Measurements from ENCODE around the gene ATP5PB.

DNA sequence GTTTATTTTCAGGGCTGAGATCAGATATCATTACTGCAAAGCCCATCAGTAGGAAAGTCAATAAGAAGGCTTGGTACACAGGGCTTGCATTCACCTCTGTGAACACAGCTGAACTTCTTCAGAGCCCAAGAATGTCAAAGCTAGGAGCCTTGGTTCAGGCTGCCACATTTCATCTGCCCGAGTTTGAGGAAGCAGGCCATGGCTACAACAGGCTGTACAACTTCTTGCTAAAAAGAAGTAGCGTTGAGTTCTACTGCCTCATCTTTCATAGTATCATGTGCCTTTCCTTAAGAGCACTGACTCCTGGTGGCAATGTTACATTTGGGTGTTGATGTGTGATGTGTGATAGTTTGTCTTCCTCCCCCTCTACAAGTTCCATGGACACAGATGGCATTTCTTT, 34.6 kb downstream of the ATP5PB start:
- TF ChIP-seq CTCF (IDR thresholded peaks at IDR 0.05) = no peak
- TF ChIP-seq EP300 (IDR thresholded peaks at IDR 0.05) = no peak
- TF ChIP-seq POLR2A (IDR thresholded peaks at IDR 0.05) = no peak
